Measurements from ENCODE around the gene WDR70.

GRCh38 chr5:37519304-37519703 lies 140.2 kb downstream of the WDR70 start:
- TF ChIP-seq CTCF (IDR thresholded peaks at IDR 0.05), result no peak
- TF ChIP-seq POLR2A (IDR thresholded peaks at IDR 0.05), result no peak
